Occipital lobe (tissue), 2 donors: ENCODE results near the gene RALGAPA1. TPM values are rescaled to one million over a fixed set of nuclear protein-coding genes. Genes with fewer than 3 reads are reported as not detected.
"Not testable (repeated sequence)": the region's sequence is repeated elsewhere in the genome, so short reads cannot be mapped to it uniquely, and the experiment has no call there.

ENCODE experiments used
- DNase-seq: peaks from one replicate; lab custom pipeline; 2025; lab: John Stamatoyannopoulos, UW
- total RNA-seq: library from RNA; depleted of rRNA; stranded (reverse); fragments of >200 nt; gene quantifications from one replicate; pipeline ENCODE4 v1.2.3, GENCODE V29; 2014

The RALGAPA1 gene
- total RNA-seq, 1 donor from 2014 or later, result 211 TPM

DNA sequence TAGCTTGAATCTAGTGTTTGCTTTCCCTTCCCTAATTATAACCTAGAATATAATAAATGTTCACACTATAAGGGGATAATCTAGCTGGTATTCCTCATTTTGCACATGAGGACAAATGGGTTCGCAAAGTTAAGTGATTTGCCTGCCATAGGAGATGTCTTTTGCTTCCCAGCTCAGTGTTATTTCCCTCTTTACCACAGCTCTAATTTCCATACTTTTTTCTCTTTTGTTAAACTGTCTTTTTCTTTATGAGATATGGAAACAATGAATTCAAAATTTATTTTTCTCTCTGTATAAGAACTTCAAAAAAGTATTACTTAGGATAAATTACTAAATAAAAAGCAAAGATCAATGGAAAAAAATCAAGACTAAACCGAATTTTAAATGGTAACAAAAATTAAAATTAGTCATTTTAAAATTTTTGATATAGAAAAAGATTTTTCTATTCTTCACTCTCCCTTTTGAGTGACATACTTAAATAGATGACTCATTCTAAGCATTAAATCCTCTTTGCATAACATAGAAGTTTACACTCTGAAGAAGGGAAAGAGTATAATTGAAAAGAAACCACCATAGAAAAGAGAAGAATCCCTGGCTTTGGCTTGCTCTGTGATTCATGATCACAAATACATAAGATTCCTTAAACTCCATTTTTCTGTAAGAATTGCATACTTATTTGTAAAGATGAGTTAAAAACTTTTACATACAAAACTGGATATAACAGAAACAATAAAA, 177.9 kb downstream of the RALGAPA1 start:
- DNase-seq, result no peak

DNA sequence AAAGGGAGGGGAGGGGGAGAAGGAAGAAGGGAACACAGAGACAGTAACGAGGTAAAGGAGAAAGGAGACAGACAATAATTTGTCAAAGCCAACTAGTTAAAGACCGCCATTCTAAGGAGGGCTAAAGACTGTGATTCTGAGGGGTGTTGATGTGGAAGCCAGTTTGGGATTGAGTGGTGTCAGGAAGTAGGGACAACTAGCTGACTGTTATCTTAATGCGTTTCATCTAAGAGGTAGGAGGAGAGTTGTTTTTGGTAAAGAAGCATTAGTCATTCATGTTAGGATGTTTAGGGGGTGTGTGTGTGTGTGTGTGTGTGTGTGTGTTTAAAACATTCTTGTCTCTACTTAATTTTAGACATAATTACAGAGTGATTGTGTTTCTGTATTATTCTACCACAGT, 180.1 kb downstream of the RALGAPA1 start:
- no peak for DNase-seq

DNA sequence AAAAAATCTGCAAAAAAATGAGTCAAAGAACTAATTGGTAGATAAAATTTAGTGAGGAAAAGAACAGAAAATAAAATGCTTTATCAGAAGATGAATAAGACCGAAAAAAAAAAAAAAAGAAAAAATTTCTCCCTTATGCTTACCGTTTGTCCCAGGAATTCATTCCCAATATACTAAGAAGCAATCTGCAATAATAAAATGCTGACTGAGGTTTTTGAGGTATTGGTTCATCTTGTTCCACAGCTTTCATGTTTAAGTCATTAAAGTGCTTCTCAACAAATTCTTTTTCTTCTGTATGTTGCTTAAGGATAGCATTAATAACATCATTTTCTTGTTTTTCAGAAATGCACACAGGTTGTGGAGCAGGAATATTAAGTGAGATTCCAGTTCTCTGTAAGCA, 182.1 kb downstream of the RALGAPA1 start:
- not testable (repeated sequence) for DNase-seq

DNA sequence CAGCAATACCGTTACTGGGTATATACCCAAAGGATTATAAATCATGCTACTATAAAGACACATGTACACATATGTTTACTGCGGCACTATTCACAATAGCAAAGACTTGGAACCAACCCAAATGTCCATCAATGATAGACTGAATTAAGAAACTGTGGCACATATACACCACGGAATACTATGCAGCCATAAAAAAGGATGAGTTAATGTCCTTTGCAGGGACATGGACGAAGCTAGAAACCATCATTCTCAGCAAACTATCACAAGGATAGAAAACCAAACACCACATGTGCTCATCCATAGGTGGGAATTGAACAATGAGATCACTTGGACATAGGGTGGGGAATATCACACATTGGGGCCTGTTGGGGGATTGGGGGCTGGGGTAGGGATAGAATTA, 187.1 kb downstream of the RALGAPA1 start:
- not testable (repeated sequence) for DNase-seq

DNA sequence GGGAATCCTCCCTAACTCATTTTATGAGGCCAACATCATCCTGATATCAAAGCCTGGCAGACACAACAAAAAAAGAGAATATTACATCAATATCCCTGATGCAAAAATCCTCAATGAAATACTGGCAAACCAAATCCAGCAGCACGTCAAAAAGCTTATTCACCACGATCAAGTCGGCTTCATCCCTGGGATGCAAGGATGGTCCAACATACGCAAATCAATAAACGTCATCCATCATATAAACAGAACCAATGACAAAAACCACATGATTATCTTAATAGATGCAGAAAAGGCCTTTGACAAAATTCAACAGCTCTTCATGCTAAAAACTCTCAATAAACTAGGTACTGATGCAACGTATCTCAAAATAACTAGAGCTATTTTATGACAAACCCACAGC, 189.1 kb downstream of the RALGAPA1 start:
- DNase-seq, result not testable (repeated sequence)

DNA sequence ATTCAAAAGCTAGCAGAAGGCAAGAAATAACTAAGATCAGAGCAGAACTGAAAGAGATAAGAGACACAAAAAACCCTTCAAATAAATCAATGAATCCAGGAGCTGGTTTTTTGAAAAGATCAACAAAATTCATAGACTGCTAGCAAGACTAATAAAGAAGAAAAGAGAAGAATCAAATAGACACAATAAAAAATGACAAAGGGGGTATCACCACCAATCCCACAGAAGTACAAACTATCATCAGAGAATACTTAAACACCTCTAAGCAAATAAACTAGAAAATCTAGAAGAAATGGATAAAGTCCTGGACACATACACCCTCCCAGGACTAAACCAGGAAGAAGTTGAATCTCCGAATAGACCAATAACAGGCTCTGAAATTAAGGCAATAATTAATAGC, 189.6 kb downstream of the RALGAPA1 start:
- not testable (repeated sequence) for DNase-seq

DNA sequence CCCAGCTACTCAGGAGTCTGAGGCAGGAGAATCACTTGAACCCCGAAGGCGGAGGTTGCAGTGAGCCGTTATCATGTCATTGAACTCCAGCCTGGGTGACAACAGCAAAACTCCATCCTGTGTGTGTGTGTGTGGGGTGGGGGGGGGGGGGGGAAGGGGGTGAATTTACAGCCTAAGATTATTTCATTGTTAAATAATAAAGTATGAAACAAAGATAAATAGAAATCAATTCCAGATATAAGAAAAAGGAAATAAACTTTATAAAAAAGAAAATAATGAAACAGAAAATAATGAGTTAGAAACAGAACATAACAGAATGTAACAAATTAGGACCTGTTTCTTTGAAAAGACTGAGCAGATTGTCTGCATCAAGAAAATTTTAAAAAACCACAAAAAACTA, 191.6 kb downstream of the RALGAPA1 start:
- DNase-seq, result no peak

DNA sequence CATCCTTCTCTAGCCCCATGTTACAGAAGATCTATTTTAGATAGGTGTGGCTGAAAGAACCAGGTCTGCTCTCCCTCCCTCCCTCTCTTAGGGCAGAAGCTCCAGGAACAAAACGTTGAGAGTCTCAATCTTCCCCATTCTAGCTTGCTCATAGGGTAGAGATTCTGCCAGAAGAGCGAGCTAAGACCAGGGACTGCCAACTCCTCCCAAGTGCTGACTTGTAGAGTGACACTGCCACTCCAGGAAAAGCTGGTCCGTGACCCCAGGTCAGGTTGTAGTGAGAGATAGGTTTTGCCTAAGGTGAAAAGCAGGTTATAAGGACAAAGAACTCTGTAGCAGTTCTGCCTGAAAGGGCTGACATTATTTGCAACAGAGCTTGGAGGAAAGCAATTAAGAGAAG, 201.7 kb downstream of the RALGAPA1 start:
- no peak for DNase-seq

DNA sequence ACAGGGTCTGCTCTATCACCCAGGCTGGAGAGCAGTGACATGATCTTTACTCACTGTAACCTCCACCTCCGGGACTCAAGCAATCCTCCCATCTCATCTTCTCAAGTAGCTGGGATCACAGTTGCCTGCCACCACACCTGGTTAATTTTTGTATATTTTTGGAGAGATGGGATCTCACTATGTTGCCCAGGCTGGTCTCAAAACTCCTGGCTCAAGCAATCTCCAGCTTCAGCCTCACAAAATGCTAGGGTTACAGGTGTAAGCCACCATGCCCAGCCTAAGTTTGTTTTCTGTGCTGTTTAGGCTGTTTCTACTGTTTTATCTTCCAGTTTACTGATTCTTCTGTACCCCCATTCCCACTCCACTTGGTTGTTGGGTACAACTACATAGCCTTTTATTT, 208.8 kb downstream of the RALGAPA1 start:
- no peak for DNase-seq

DNA sequence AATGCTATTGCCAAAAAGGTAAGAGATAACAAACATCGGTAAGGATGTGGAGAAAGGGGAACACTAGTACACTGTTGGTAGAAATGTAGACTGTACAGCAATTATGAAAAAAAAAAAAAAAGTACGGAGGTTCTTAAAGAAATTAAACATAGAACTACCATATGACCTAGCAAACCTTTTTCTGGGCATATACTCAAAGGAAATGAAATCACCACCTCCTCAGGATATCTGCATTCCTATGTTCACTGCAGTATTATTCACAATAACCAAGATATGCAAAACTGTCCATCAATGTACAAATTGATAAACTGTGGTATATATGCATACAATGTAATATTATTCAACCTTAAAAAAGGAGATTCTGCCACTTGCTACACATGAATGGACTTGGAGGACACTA, 214.5 kb downstream of the RALGAPA1 start:
- DNase-seq, result no peak

DNA sequence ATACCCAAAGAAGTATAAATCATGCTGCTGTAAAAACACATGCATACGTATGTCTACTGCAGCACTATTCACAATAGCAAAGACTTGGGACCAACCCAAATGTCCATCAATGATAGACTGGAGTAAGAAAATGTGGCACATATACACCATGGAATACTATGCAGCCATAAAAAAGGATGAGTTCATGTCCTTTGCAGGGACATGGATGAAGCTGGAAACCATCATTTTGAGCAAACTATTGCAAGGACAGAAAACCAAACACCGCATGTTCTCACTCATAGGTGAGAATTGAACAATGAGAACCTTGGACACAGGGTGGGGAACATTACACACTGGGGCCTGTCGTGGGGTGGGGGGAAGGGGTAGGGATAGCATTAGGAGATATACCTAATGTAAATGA, 221.7 kb downstream of the RALGAPA1 start:
- not testable (repeated sequence) for DNase-seq

DNA sequence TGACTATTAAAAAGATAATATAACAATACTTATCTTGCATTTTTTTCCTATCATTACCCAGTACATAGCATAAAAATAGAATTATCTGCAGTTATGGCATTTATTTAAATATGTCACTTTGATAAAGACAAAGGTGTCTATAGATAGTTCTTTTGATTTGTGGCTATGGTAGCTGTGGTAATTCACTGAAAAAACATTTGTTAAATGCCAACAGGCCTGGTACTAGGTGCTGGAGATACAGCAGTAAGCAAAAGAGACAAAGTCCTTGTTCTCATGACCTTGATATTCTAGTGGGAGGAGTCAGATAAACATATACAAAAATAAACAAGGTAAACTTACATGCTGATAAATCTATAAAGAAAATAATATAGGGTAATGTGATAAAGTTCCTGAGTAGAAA, 230.5 kb downstream of the RALGAPA1 start:
- no peak for DNase-seq

DNA sequence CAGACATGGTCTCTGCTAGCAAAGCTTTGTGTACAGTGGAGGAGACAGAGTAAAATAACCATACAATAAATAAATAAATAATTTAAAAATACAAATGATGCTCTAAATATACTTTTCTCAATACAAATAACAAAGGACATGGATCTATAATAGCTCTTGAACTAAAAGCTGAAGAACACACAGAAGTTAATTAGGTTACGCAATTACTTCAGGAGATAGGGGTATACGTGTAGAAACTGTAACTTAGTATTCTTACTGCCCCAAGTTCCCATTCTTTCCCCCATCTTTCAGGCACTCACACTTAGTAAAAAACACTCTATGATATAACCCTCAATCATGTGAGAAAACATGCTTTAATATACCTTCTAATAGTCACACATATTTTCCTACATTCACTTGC, 231.0 kb downstream of the RALGAPA1 start:
- no peak for DNase-seq

DNA sequence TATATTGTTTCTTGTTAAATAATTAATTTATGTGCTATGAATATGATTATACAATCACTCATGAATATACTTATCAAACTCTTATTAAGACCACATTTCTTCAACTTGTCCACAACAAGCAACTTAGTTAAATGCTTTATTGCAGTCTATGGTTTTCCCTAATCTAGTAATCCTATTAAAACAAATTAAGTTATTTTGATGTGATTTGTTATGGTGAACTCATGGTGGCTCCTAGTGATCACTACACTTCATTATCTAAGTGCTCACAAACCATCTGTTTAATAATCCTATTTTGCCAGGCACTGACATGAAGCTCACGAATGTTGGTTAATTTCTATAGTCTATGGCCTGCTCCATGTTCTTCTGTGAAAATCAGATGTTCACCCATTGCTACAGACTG, 232.2 kb downstream of the RALGAPA1 start:
- DNase-seq, result no peak

DNA sequence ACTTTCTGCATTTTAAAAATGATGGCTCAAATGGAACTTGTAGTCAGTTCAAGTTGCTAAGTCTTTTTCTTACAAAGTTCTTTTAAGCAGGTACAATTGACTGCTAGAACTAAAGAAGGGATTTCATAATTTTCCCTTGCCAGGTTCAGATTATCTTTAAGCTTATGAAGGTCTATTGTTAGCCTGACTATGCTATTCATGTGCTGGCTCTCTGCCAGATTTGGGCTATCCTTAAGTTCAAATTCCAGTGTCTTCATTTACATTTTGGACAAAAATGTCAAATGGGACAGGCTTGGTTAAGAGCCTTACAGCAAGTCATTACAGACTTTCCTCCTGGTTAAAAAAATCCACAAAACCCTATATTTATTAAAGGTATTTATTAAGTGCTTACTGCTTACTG, 232.8 kb downstream of the RALGAPA1 start:
- no peak for DNase-seq

DNA sequence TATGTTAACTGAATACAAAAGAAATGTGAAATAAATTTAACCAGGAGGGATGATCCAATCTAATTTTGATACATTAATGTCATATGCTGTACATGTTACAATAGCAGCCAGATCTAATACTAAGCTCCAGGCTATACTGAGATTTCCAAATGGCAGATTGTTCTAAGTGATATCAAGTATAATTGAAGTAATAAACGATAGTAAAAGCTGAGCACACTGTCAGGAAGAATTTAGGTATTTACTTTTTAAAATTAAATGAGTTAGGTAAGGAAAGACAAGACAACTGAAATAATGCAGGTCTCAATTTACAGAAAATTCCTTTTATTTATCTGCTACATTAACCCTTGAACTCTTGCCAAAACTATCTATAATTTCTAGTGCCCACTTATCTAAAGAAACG, 235.2 kb downstream of the RALGAPA1 start:
- DNase-seq, result no peak

DNA sequence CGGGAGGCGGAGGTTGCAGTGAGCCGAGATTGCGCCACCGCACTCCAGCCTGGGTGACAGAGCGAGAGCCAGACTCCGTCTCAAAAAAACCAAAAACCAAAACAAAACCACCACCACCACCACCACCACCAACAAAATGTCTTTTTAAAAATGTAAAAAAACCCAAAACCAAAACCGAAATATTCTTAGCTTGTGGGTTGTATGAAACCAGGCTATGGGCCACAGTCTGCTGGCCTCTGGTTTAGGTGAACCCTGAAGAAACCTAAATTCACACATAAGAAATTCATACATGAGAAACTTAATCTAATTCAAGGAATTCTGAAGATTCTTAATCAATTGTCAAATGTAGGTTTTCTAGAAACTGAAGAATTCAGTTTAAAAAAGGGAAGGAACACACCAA, 237.5 kb downstream of the RALGAPA1 start:
- DNase-seq, result no peak

DNA sequence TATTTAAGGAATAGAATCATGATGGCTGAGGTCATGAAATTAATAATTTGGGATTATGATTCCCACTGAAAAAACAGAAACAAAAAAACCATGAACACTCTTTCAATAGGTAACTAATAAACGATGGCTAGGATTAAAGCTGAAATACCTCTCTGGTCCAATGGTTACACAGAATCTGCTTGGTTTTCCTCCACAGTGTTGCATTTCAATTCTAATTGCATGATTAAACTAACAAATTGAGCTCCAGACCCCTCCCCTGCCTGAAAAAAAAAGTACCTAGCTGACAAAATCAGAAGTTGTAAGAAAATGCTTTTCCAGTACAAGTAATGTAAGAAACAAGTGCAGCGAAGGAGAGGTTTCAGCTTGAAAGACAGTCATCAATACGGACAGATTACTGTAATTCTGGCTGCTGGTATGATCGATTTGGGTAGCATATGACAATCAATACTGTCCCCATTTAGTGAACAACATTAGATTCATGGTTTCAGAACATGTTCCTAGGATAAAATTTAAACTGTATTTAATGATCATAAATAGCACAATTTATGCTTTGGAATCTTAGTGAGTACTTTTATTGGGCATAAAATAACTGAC, 243.1 kb downstream of the RALGAPA1 start:
- no peak for DNase-seq

DNA sequence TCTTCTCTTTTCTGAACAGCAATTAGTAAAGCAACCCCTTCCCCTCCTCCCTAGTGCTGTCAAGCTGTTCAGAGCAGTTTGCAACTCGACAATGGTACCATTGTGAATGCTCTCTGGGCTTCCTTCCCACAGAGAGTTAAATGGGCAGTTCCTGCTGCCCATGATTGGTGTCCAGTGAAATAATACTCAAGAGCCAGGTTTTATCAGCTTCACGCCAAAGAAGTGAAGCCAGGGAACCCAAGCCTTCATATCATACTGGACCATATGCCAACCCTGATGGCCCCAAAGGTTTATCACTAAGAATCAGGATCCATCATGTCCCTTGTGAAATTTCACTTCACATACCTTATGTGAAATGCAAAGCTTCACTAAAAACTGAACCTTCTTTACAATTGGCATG, 250.4 kb downstream of the RALGAPA1 start:
- DNase-seq, result peak; percentile 8

DNA sequence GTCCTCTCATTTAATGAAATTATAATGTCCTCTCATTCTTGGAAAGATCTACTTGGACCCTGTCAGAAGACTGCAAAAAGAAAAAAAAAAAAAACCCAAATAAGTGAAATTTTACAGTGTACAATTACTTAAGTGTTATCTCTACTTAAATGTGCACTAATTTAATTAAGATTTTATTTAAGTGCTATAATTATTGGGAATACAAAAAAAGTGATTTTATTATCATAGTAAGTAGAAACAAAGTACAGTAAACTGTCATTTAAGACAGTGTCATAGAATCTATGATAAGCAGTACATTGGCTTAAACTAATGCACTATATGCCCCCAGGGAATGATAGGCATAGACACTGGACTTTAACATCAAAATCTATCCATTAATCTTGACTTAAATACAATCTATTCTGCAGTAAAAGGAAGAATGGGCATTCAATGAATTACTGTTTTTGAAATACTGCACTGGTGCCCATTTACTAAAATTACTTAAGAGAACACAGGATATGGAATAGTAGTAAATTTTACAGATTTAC, 251.8 kb downstream of the RALGAPA1 start:
- DNase-seq, result no peak

DNA sequence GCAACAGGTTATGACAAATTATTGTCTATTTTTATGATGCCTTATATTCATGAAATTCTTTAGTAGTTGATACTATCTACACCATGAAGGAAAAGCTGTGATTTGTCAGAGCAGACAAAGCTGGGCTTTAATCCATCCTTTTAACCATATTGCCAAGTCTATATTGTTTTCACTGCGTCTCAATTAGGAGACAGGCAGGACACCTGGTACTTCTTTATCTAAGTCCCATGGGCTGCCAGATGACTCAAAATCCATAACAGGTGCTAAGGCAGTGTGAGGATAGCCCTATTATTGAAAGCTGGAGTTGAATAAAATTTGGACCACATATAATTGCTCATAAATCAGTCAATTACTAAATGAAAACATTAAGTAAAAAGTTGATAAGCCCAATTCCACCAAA, 252.5 kb downstream of the RALGAPA1 start:
- DNase-seq, result no peak

DNA sequence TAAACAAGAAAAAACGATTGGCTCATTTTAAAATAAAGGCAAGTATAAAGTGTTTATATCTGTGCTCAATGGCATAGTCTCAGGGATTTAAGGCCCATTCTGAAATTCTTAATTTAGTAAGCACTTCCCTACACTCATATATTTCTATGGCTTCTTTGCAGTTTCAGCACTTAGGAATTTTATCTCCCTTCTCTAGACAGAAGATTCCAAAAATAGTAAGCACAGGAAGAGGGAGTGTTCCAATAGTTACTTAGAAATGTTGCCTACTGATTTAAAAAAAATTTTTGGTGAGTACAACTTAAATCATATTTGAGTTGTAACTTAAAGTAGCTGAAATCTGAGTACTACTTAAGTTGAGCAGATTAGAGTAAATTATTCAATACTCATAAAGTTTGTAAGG, 255.3 kb downstream of the RALGAPA1 start:
- DNase-seq, result no peak

DNA sequence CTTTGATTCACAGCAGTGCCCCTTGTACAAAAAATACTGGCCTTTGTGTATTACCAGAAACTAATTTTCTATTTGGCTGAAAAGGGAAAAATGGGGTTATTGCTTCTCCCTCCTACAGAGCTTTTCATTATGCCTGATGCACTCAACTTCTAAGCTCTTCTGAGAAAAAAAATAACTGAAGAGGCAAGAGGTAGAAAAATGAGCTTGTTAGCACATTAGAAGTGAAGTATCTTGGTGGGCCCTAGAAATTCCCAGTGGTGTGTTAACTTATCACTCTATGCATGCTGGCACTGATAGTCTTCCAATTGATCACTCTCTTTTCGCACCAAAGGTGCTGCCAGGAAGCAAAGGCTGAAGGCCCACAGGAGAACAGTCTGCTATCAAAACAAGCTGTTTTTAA, 258.0 kb downstream of the RALGAPA1 start:
- no peak for DNase-seq
